Adrenal gland (tissue), 19 donors: ENCODE measurements around the gene RTTN. TPM values are rescaled to one million over a fixed set of nuclear protein-coding genes. Genes with fewer than 3 reads are reported as not detected.
A peak's percentile ranks its signal among the peaks of the same experiment; 100 is the strongest.
"Not testable (repeated sequence)": the region's sequence is repeated elsewhere in the genome, so short reads cannot be mapped to it uniquely, and the experiment has no call there.

Experiments used
- DNase-seq, 7 donors: peaks; one replicate each; pipeline ENCODE4 v3.0.0-alpha.2; 2019 to 2020
- H3K27ac ChIP-seq, 5 donors: fragments of 200-600 bp; sonication (generic) in 4 of 5; 1 replicate in 3 of 5; 2 replicates in 2 of 5; pipeline versions ENCODE4 v1.5.1 to v1.8.0; 2016 to 2020; ENCODE audit warnings: mild to moderate bottlenecking in 1 of 5
- H3K27me3 ChIP-seq: fragments of 200-600 bp; 2 replicates; pipeline ENCODE4 v1.8.0; 2021
- H3K36me3 ChIP-seq, 2 donors: fragments of 200-600 bp; replicated peaks in 1 of 2; 1 replicate in 1 of 2; 2 replicates in 1 of 2; pipeline versions ENCODE4 v1.5.1 to v1.8.0; 2018 to 2022
- H3K4me1 ChIP-seq, 2 donors: fragments of 200-600 bp; replicated peaks in 1 of 2; 1 replicate in 1 of 2; 2 replicates in 1 of 2; pipeline versions ENCODE4 v1.5.1 to v1.8.0; 2018 to 2021
- H3K4me3 ChIP-seq, 4 donors: fragments of 200-600 bp; sonication (generic) in 3 of 4; one replicate each; pipeline ENCODE4 v1.5.1; 2016 to 2018
- H3K9me3 ChIP-seq, 3 donors: fragments of 200-600 bp; sonication (generic) in 1 of 3; replicated peaks in 1 of 3; 1 replicate in 2 of 3; 2 replicates in 1 of 3; pipeline versions ENCODE4 v1.5.1 to v1.8.0; 2016 to 2021
- CTCF ChIP-seq, 6 experiments: fragments of 450-650 bp in 4 of 6; fragments of 200-600 bp in 2 of 6; sonication (generic) in 1 of 6; IDR thresholded peaks; 1 replicate in 5 of 6; 2 replicates in 1 of 6; pipeline versions ENCODE4 v1.5.1 to v1.8.0; 2016 to 2021; ENCODE audit warnings: antibody characterized with exemption in 6 of 6, mild to moderate bottlenecking in 2 of 6, moderate library complexity in 1 of 6
- POLR2A ChIP-seq, 2 donors: fragments of 450-650 bp; IDR thresholded peaks; one replicate each; pipeline ENCODE4 v1.6.1; 2017; ENCODE audit warnings: antibody characterized with exemption in 2 of 2, mild to moderate bottlenecking in 2 of 2, moderate library complexity in 1 of 2
- WGBS, 4 donors: extraction: QIAGEN DNeasy Blood & Tissue Kit in 2 of 4; methylation state at CpG; one replicate each; pipeline versions ENCODE4 v1.1.5 to v1.1.7; 2013 to 2017; 5-methylcytosine and 5-hydroxymethylcytosine counted together
- intact Hi-C, 2 donors: fragments of 100-400 bp; cut with DNase I; formaldehyde crosslinking; loops; one replicate each; pipeline versions ENCODE4 v1.14.1 to v1.15.0; 2022 to 2023
- long read RNA-seq, 10 donors: library from polyadenylated mRNA in 3 of 10; unstranded in 2 of 10; stranded (forward) in 1 of 10; transcript quantifications; one replicate each; pipeline ENCODE4 v2.0.0 and lab custom pipeline, GENCODE V29; 2021 to 2026
- polyA plus RNA-seq, 3 donors: library from polyadenylated mRNA; stranded (reverse); fragments of 200-250 nt in 2 of 3; fragments of 350-450 nt in 1 of 3; fragmentation: Illumina TruSeq in 1 of 3; extraction: RNeasy Lipid Tissue Mini Kit (QIAGEN cat#74804) in 1 of 3; gene quantifications; one replicate each; pipeline ENCODE4 v1.2.3, GENCODE V29; 2013 to 2014
- total RNA-seq, 9 donors: library from RNA; depleted of rRNA in 4 of 9; stranded (reverse); fragments of >200 nt in 4 of 9; fragments of 120-200 nt in 1 of 9; fragmentation: NEBNext Ultra II Directional in 1 of 9; extraction: Animal tissue kit (Norgen Biotek cat#: 25700) in 1 of 9; gene quantifications; one replicate each; pipeline versions ENCODE4 v1.1.0 to v1.2.4, GENCODE V29; 2013 to 2023
- donor health status: healthy with polysubstance abuse.
- donor health status: Bipolar disorder and iron deficiency.
- donor health status: DM: yes; HTN: yes; CAD: no.
- donor health status: DM: no; HTN: no; CAD: no.
- donor health status: DM: no; HTN: no; CAD: no.
- donor health status: DM: yes; HTN: yes; CAD: no.

RTTN gene
- 10 to 100 TPM in 5 of 9 donors, 1 to 10 TPM in 4; 4.0 to 22.5 (median 10.7) TPM for total RNA-seq
- polyA plus RNA-seq, result 1 to 10 TPM; 4.1 to 7.9 (median 7.1) TPM
- long read RNA-seq, donor 1, result 0 reads
- long read RNA-seq, donor 2, result 0 reads
- long read RNA-seq, donor 3, result 0 reads
- long read RNA-seq, donor 4, result 0 reads
- long read RNA-seq, donor 5, partial matches to known transcripts, result 2 of 4 reads
- long read RNA-seq, donor 5, other reads (novel, unspliced or antisense), result 2 of 4 reads
- long read RNA-seq, donor 6, partial matches to known transcripts, result 1 of 1 reads
- long read RNA-seq, donor 6, other reads (novel, unspliced or antisense), result 0 of 1 reads
- long read RNA-seq, donor 7, result 0 reads
- long read RNA-seq, donor 8, result 0 reads
- long read RNA-seq, donor 9, result 0 reads
- long read RNA-seq, donor 10, result 0 reads

- Histone ChIP-seq H3K27ac (peak within 1 kb of the TSS; percentile 79 to 98 (median 97)), H3K9me3 (no peaks in the 10 kb centered on the region), H3K4me3 (peak within 1 kb of the TSS; percentile 16 to 88 (median 68)), H3K4me1 (peaks cover 5 to 11% of the 10 kb centered on the region in 2 donors), H3K36me3 (no peaks in the 10 kb centered on the region), H3K27me3 (no peaks in the 10 kb centered on the region)
- intact Hi-C loops, result loop anchor here in 1 of 2 donors (10.0 kb wide), 1 partner anchor 79 kb away; the partner anchor contains the start of gene SOCS6
- TF ChIP-seq POLR2A (IDR thresholded peaks at IDR 0.05), result peak in 1 of 2 donors; percentile 43
- TF ChIP-seq CTCF (IDR thresholded peaks at IDR 0.05), result peak in 2 of 6 experiments; percentile 22 to 32
- DNase-seq, result peak; percentile 92 to 97 (median 95)
- WGBS, 4 donors, result 0 to 1% (median 1%) methylated on average over 53 to 78 of the region's 78 CpGs
These were observed at the start of gene RTTN for GRCh38 chr18:70205421-70206397. Gene RTTN (minus strand): TSS chr18:70205687. CDS start chr18:70205658, 29 bp downstream.

- Histone ChIP-seq H3K4me1 (no peaks in the 10 kb centered on the region), H3K4me3 (no peak overlapping the region), H3K27ac (no peak overlapping the region), H3K36me3 (no peaks in the 10 kb centered on the region), H3K9me3 (no peaks in the 10 kb centered on the region), H3K27me3 (no peaks in the 10 kb centered on the region)
- no peak for DNase-seq
- intact Hi-C loops, result no loop called here
- WGBS, 4 donors, result 86 to 88% (median 87%) methylated on average over 12 of the region's 12 CpGs
- TF ChIP-seq POLR2A (IDR thresholded peaks at IDR 0.05) (no peak), CTCF (IDR thresholded peaks at IDR 0.05) (no peak)
These were observed 45.3 kb upstream of the RTTN start for GRCh38 chr18:70250781-70251180.

GRCh38 chr18:70249861-70250260 lies 44.4 kb upstream of the RTTN start:
- H3K4me1 ChIP-seq, H3K27ac ChIP-seq, H3K27me3 ChIP-seq, H3K36me3 ChIP-seq, H3K9me3 ChIP-seq, H3K4me3 ChIP-seq, intact Hi-C loops, DNase-seq: not testable (repeated sequence)
- 95 to 97% (median 97%) methylated on average over 18 of the region's 18 CpGs for WGBS, 4 donors

GRCh38 chr18:70249118-70249517 lies 43.6 kb upstream of the RTTN start:
- 63 to 75% (median 71%) methylated on average over 5 of the region's 5 CpGs for WGBS, 4 donors
- no peak for DNase-seq
- Histone ChIP-seq H3K36me3 (no peaks in the 10 kb centered on the region), H3K27me3 (no peaks in the 10 kb centered on the region), H3K4me1 (no peaks in the 10 kb centered on the region), H3K4me3 (no peak overlapping the region), H3K9me3 (no peaks in the 10 kb centered on the region), H3K27ac (no peak overlapping the region)
- TF ChIP-seq CTCF (IDR thresholded peaks at IDR 0.05), result no peak
- no peak for TF ChIP-seq POLR2A (IDR thresholded peaks at IDR 0.05)
- intact Hi-C loops, result no loop called here
